Memory B cell (primary cell): ENCODE measurements around the gene COBLL1.

Source experiments
- ATAC-seq: fragments of 150-1000 bp; cut with Tn5 transposase; 2 replicates; pipeline ENCODE4 v1.10.0; 2021; ENCODE audit warnings: low read depth, mild to moderate bottlenecking, moderate library complexity
- DNase-seq, 2 donors: peaks; one replicate each; pipeline ENCODE4 v3.0.0; 2022; ENCODE audit warnings: low spot score in 2 of 2
- H3K27ac Mint-ChIP-seq: one replicate; pipeline ENCODE4 v1.8.0; 2022; ENCODE audit warnings: mild to moderate bottlenecking, moderate library complexity, mixed read lengths
- H3K27me3 Mint-ChIP-seq: one replicate; pipeline ENCODE4 v1.8.0; 2022; ENCODE audit warnings: mixed read lengths
- H3K36me3 Mint-ChIP-seq: one replicate; pipeline ENCODE4 v1.8.0; 2022; ENCODE audit warnings: mild to moderate bottlenecking, mixed read lengths
- H3K4me1 Mint-ChIP-seq: one replicate; pipeline ENCODE4 v1.8.0; 2022; ENCODE audit warnings: mixed read lengths
- H3K4me3 Mint-ChIP-seq: one replicate; pipeline ENCODE4 v1.8.0; 2022; ENCODE audit warnings: mild to moderate bottlenecking, moderate library complexity, mixed read lengths
- H3K9me3 Mint-ChIP-seq: one replicate; pipeline ENCODE4 v1.8.0; 2022; ENCODE audit warnings: mixed read lengths

Gene COBLL1

GRCh38 chr2:164681009-164681408, 160.6 kb downstream of the COBLL1 start:
- no peaks in the 10 kb centered on the region for H3K27me3 Mint-ChIP-seq
- H3K4me3 Mint-ChIP-seq = no peak overlapping the region
- peaks cover 2% of the 10 kb centered on the region for H3K4me1 Mint-ChIP-seq
- ATAC-seq (no peak), DNase-seq (no peak)
- no peak overlapping the region for H3K27ac Mint-ChIP-seq
- peaks cover 46% of the 10 kb centered on the region for H3K36me3 Mint-ChIP-seq
- peaks cover 2% of the 10 kb centered on the region for H3K9me3 Mint-ChIP-seq

- H3K27ac Mint-ChIP-seq = no peak overlapping the region
- H3K27me3 Mint-ChIP-seq = no peaks in the 10 kb centered on the region
- H3K36me3 Mint-ChIP-seq = peaks cover 37% of the 10 kb centered on the region
- DNase-seq (no peak), ATAC-seq (no peak)
- H3K4me3 Mint-ChIP-seq = no peak overlapping the region
- peaks cover 2% of the 10 kb centered on the region for H3K9me3 Mint-ChIP-seq
- H3K4me1 Mint-ChIP-seq = peaks cover 2% of the 10 kb centered on the region
Measured at GRCh38 chr2:164678631-164679149, 162.9 kb downstream of the COBLL1 start.

GRCh38 chr2:164677733-164678132, 163.9 kb downstream of the COBLL1 start:
- H3K27ac Mint-ChIP-seq = peak overlapping the region; percentile 35
- no peaks in the 10 kb centered on the region for H3K4me1 Mint-ChIP-seq
- no peak for DNase-seq
- peaks cover 33% of the 10 kb centered on the region for H3K36me3 Mint-ChIP-seq
- no peak for ATAC-seq
- no peaks in the 10 kb centered on the region for H3K27me3 Mint-ChIP-seq
- H3K4me3 Mint-ChIP-seq = no peak overlapping the region
- peaks cover 2% of the 10 kb centered on the region for H3K9me3 Mint-ChIP-seq

DNA sequence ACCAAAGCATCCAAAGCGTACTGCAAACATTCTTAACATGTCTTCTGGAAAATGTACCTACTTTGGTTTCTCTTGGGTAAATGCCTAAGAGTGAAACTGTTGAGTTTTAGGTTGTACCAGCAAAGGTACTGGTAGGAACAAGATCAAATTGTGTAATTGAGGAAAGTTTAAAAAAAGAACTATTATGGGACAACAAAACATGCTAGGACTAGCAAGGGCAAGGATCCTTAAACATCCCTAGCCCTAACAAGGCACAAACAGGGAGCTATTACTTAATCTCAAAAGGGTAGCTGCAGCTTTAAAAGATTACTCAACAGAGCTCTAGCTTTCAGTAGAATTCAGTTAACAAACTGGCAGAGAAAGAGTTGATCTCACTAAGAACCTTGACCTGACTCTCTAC, 164.4 kb downstream of the COBLL1 start:
- Mint-ChIP-seq H3K27me3 (no peaks in the 10 kb centered on the region), H3K9me3 (peaks cover 2% of the 10 kb centered on the region), H3K27ac (peak overlapping the region; percentile 35), H3K36me3 (peaks cover 29% of the 10 kb centered on the region), H3K4me1 (no peaks in the 10 kb centered on the region), H3K4me3 (no peak overlapping the region)
- DNase-seq (no peak), ATAC-seq (no peak)

DNA sequence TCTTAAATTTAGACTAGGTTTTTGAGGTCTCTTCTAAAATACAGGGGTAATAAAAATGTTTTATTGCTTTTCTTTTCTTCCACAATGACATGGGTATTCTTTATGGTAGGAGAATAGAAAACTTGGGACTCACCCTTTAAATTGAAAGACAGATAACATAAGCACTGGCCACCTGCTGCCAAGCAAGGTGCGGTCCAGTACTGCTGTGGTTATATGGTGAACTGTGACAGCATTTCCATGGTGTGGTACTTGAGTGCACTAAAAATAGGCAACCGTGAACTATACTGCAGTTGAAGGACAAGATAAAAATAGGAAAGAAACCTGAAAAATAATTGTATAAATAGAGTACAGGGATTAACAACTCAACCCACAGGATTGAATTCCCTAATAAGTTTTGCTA, 165.9 kb downstream of the COBLL1 start:
- H3K36me3 Mint-ChIP-seq = peaks cover 25% of the 10 kb centered on the region
- ATAC-seq (no peak), DNase-seq (no peak)
- H3K27me3 Mint-ChIP-seq = no peaks in the 10 kb centered on the region
- H3K27ac Mint-ChIP-seq = no peak overlapping the region
- peaks cover 2% of the 10 kb centered on the region for H3K9me3 Mint-ChIP-seq
- H3K4me3 Mint-ChIP-seq = no peak overlapping the region
- H3K4me1 Mint-ChIP-seq = no peaks in the 10 kb centered on the region

- no peak for ATAC-seq
- DNase-seq = no peak
- Mint-ChIP-seq H3K27me3 (no peaks in the 10 kb centered on the region), H3K36me3 (peaks cover 26% of the 10 kb centered on the region), H3K27ac (no peak overlapping the region), H3K9me3 (peaks cover 2% of the 10 kb centered on the region), H3K4me1 (no peaks in the 10 kb centered on the region), H3K4me3 (no peak overlapping the region)
Measured at GRCh38 chr2:164675027-164675426, 166.6 kb downstream of the COBLL1 start.

DNA sequence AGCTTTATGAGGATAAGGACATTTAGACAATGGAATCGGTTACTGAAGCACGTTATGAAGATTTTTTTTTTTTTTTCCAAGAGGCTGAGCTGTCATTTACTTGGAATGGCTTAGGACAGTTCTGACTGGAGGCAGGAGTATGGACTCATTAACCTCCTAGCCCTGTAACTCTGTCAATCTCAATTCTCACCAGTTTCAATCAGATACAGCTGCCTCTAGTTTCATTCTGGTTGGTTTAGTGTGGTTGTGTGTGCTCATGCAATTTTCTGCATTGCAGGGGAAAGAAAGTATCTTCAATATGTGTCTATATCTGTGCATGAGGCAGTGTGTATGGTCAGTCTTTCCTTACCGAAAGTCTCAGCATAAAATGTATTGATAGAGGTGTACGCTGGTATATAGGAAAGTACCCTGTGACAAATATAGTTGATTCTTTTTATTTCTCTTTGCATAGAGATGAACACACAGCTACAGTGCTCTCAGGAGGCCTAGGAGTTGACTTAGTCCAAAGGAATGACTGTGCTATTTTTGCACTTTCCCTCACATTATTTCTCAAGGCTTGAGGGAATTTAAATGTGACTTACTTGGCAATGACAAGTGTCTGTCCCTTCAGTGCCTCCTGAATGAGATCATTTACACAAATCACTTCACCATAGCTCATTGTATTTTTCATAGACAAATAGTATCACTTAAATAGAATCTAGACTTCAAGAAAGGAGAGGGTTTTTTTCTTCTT, 169.8 kb downstream of the COBLL1 start:
- Mint-ChIP-seq H3K36me3 (peaks cover 11% of the 10 kb centered on the region), H3K27me3 (no peaks in the 10 kb centered on the region), H3K4me3 (no peak overlapping the region), H3K9me3 (no peaks in the 10 kb centered on the region), H3K4me1 (peaks cover 12% of the 10 kb centered on the region), H3K27ac (no peak overlapping the region)
- ATAC-seq (no peak), DNase-seq (no peak)

- peaks cover 15% of the 10 kb centered on the region for H3K4me1 Mint-ChIP-seq
- H3K9me3 Mint-ChIP-seq = peaks cover 3% of the 10 kb centered on the region
- DNase-seq (no peak), ATAC-seq (no peak)
- no peaks in the 10 kb centered on the region for H3K27me3 Mint-ChIP-seq
- H3K27ac Mint-ChIP-seq = no peak overlapping the region
- peaks cover 17% of the 10 kb centered on the region for H3K36me3 Mint-ChIP-seq
- no peak overlapping the region for H3K4me3 Mint-ChIP-seq
Measured at GRCh38 chr2:164669291-164669690, 172.3 kb downstream of the COBLL1 start.

DNA sequence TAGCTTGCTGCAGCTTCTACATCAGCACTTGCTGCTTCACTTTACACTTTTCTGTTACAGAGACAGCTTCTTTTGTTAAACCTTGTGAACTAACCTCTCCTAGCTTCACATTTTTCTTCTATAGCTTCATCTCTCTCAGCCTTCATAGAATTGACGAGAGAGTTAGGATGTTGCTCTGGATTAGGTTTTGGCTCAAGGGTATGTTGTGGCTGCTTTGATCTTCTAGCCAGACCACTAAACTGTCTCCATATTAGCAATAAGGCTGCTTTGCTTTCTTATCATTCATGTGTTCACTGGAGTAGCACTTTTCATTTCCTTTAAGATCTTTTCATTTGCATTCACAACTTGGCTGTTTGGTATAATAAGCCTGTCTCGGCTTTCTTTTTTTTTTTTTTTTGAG, 174.1 kb downstream of the COBLL1 start:
- Mint-ChIP-seq H3K27ac (peak overlapping the region; percentile 39), H3K9me3 (peaks cover 3% of the 10 kb centered on the region)

DNA sequence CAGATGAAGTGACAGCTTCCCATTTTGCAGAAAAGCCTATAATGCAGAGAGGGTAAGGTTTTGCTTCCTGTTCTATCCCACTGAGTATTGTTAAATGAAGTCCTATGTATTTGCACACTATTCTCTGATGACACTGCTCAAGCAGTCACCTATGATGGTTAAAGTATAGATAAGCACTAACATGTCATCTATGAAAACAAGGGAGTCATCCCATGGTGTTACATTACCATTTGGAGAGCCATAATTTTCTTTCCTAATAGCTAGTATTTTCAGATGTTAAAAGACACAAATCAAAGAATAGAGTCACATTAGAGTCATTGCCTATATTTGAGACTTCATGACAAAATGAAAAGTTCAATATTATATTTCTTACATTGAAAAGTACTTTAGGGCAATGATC, 177.6 kb downstream of the COBLL1 start:
- H3K36me3 Mint-ChIP-seq = peaks cover 22% of the 10 kb centered on the region
- no peak overlapping the region for H3K27ac Mint-ChIP-seq

More for the DNA sequence above, 174.1 kb downstream of the COBLL1 start:
- Mint-ChIP-seq H3K4me1 (peaks cover 15% of the 10 kb centered on the region), H3K36me3 (peaks cover 21% of the 10 kb centered on the region), H3K4me3 (no peak overlapping the region), H3K27me3 (no peaks in the 10 kb centered on the region)
- no peak for DNase-seq
- ATAC-seq = no peak

DNA sequence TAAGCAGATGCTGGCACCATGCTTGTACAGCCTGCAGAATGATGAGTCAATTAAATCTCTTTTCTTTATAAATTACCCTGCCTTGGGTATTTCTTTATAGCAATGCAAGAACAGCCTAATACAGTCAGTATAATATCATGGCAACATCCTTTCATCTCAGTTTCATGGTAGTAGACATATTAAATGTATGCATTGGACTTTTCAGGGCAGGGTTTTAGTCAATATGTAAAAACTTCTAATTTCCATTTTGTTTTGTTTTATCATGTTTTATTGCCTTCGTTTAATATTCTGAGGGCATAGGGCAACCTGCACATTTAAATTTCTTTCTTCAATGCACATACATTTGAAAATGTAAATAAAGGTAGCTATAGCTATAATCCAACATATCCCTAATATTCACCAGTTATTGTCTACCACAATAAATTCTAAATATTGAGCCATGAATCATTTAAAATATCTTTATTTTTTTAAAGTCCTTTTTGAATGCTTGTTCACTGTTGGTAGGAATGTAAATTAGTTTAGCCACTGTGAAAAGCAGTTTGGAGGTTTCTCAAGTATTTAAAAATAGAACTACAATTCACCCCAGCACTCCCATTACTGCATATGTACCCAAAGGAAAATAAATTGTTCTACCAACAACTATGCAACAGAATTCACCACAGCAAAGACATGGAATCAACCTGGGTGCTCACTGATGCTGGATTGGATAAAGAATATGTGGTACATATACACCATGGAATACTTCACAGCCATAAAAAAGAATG, 178.6 kb downstream of the COBLL1 start:
- Mint-ChIP-seq H3K4me1 (peaks cover 10% of the 10 kb centered on the region), H3K36me3 (peaks cover 30% of the 10 kb centered on the region), H3K4me3 (no peak overlapping the region), H3K27me3 (no peaks in the 10 kb centered on the region), H3K9me3 (peaks cover 3% of the 10 kb centered on the region), H3K27ac (no peak overlapping the region)
- ATAC-seq (no peak), DNase-seq (no peak)

More for the DNA sequence above, 177.6 kb downstream of the COBLL1 start:
- no peak overlapping the region for H3K4me3 Mint-ChIP-seq
- ATAC-seq = no peak
- no peaks in the 10 kb centered on the region for H3K27me3 Mint-ChIP-seq
- no peak for DNase-seq
- peaks cover 3% of the 10 kb centered on the region for H3K9me3 Mint-ChIP-seq
- H3K4me1 Mint-ChIP-seq = peaks cover 15% of the 10 kb centered on the region

GRCh38 chr2:164662066-164662465, 179.6 kb downstream of the COBLL1 start:
- no peak for ATAC-seq
- Mint-ChIP-seq H3K9me3 (peaks cover 5% of the 10 kb centered on the region), H3K36me3 (peaks cover 33% of the 10 kb centered on the region), H3K4me3 (no peak overlapping the region), H3K27me3 (no peaks in the 10 kb centered on the region), H3K27ac (no peak overlapping the region), H3K4me1 (peaks cover 3% of the 10 kb centered on the region)
- no peak for DNase-seq

DNA sequence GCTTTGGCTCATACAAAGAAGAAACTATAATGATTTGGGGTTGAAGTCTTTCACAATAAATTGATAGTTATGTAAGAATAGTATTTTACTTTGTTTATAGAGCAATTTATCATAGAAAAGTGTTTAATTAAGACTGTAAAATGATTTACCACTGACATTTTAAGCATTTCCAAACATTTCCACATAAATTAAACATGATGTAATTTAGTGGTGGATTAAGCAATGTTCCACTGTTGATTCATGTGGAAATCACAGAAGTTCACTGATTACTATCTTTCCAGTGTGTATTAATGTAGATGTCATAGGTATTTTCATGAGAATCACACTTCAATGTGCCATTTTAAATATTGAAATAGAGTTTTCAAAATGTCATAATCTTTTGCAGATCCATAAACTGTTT, 180.3 kb downstream of the COBLL1 start:
- Mint-ChIP-seq H3K27ac (no peak overlapping the region), H3K27me3 (no peaks in the 10 kb centered on the region), H3K36me3 (peaks cover 35% of the 10 kb centered on the region), H3K4me1 (no peaks in the 10 kb centered on the region), H3K9me3 (peaks cover 2% of the 10 kb centered on the region), H3K4me3 (no peak overlapping the region)
- DNase-seq (no peak), ATAC-seq (no peak)

DNA sequence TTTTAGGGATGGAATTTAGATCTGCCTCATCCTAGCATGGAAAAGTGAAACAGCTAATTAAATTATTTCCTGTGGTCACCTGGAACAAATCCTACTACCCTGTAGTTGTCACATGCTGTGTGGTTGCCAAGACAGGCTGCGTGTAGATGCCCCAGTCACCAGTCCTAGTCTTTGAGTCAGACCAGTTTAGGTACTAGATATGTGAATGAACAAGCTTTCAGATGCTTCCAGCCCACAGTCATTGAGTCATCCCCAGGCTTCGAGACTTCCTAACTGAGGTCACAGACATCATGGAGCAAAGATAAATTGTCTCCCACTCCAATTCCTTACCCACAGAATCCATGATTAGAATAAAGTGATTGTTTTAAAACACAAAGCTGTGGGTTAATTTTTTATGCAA, 184.5 kb downstream of the COBLL1 start:
- ATAC-seq (no peak), DNase-seq (no peak)
- peaks cover 14% of the 10 kb centered on the region for H3K9me3 Mint-ChIP-seq
- H3K4me1 Mint-ChIP-seq = no peaks in the 10 kb centered on the region
- peaks cover 42% of the 10 kb centered on the region for H3K36me3 Mint-ChIP-seq
- H3K27me3 Mint-ChIP-seq = no peaks in the 10 kb centered on the region
- H3K4me3 Mint-ChIP-seq = no peak overlapping the region
- no peak overlapping the region for H3K27ac Mint-ChIP-seq
